Stimulated activated CD8-positive, alpha-beta memory T cell treated with anti-CD3 and anti-CD28 coated beads, Interleukin-15, amount 100 ng/mL, for 4 hours (primary cell): Measurements from ENCODE around the gene ANKRD36C.
"Not testable (repeated sequence)": the region's sequence is repeated elsewhere in the genome, so short reads cannot be mapped to it uniquely, and the experiment has no call there.

Experiments
- DNase-seq, 2 donors: peaks; one replicate each; pipeline ENCODE4 v3.0.0-alpha.2; 2020; ENCODE audit warnings: low read depth in 2 of 2

ANKRD36C gene

DNA sequence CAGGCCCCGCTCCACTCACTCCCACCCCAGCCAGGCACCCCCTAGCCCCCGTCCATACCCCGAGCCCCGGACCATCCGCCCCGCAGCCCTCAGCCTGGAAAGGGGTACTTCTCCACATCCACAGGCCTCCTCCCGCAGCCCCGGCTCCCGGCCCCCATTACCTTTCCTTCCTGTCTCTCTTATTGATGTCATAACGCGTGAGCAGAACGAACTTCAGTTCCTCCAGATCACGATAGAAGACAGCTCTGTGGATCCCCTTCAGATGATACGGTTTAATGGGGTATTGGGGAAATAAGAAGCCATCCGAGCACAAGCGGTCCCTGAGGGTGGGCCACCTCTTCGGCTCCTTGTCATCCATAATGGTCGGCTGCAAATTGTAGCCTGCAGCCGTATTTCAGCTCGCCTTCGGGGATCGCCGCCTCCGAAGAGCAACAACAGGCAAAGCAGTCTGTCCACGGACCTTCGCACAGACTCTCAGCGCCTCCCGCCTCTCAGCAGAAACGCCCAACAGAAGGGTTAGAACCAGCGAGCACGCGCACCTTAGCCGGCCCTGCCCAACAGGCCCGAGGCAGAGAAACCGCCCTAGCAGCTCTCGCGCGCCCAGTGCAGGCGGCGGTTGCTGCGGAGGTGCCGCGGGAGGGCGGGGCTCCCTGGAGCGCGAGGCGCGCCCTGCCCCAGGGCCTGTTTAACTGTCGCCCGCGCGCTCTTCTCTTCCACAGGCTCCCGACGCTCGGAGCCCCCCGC lies at the start of gene ANKRD36C:
ANKRD36C (minus strand) TSS at position 474 of the 744 bp plus-strand sequence; CDS start at position 358, 116 bp downstream.
- DNase-seq = peak in 1 of 2 donors; percentile 3

DNA sequence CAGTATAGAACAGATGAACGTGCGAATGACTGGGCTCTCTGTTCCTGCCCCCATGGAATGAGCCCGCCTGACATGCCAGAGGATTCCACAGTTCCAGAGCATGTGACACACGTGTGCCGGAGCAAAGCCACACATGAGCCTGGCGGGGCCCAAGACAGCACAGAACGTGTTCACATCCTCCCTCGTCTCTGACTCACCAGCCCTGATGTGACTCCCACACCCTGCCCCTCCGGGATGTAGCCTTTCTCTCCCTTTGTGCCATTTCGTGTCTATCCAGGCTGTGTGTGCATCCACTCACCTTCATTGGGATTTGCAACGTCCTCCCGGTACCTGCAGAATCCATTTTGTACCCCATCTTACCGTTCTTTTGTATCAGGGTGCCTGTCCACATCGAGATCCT lies 43.9 kb upstream of the ANKRD36C start:
- DNase-seq = not testable (repeated sequence)

DNA sequence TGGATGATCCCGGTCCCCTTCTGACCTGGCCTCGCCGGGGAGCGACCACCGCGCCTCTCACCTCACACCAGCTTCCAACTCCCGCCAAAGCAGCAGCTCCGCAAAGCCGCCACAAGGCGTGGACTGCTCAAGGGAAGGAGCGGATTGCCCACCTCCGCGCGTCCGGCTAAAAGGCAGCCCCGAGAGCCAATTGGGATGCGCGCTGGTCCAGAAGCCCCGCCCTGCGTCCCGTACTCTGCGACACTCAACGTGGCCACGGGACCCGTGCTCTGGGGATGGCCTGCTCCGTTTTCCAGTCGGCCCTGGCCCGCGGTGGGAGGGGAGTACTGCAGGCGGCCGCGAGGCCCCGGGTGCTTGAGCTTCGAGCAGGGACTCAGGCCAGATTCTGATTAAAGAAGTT lies 43.2 kb upstream of the ANKRD36C start, which contains the start of gene GPAT2:
GPAT2 (minus strand) TSS at position 125 of the 400 bp plus-strand sequence. CDS start 2,557 bp downstream, outside the sequence.
- DNase-seq = not testable (repeated sequence)

DNA sequence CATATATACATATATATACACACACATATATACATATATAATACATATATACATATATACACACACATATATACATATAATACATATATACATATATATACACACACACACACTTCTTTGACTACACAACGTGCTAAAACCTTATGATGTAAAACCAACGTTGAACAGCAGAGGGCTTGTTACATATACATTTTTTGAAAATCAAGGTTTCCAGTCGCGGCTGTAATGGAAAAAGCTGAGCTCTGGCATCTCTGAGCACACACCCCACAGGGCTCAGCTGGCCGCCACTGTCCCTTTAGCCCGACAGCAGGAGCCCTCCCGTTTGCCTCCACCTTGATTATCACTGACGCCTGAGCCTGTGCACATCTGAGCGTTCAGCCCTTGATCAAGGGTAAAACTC lies 42.4 kb upstream of the ANKRD36C start:
- not testable (repeated sequence) for DNase-seq

DNA sequence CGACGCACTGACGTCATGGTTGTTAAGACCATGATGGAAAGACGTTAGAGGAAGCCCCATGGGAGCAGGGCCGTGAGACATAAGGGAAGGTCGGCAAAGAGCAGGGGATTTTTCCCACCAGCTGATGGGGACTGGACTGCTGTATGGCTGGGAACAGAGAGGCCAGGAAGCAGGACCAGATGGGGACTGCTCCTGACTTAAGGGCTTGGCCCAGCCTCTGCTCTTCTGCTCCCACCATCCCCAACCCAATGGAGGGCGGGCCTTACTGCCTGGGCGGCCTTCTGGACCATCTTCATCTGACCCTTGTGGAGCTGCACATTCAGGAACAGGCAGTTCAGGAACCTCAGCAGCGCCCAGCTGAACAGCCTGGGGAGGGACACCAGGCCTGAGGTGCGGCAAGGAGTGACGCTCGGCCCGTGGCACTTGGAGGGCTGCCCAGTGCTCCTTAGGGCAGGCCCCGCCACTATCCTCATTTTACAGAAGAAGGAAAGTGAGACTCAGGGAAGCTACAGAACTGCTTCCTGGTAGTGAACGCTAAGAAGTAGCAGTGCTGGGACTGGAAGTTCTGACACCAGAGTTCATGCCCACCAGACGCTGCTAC lies 36.2 kb upstream of the ANKRD36C start:
- not testable (repeated sequence) for DNase-seq

DNA sequence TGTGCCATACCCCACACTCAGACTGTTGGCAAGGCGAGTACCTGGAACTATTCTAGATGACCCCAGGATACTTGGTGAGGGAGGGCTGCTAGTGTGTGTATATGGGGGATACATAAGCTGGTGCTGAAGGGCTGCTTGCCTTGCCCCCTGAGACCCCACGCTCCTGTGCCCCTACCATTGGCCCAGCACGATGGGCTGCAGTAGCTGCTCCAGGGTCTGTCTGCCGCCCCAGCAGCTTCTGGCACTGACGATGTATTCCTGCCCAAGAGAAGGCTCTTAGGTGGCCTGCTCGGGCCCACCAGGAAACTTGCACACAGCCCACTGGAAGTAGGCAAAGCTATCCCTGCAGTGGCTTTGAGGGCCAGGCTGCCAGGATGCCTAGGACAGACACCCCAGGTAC lies 34.1 kb upstream of the ANKRD36C start:
- DNase-seq = not testable (repeated sequence)

DNA sequence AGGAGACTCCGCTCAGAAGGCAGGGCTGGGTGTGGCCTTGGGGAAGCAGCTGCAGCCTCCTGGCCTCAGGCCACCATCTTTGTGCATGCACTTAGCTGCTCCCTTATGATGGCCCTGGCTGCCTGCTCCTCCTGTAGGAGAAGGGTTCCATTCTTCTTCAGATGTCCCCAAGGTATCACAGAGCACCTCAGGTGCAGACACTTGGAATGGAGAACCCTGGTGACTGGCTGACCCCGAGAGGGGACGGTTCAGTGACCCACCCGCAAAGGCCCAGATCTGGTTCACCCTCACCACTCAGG lies 33.5 kb upstream of the ANKRD36C start:
- no peak for DNase-seq

DNA sequence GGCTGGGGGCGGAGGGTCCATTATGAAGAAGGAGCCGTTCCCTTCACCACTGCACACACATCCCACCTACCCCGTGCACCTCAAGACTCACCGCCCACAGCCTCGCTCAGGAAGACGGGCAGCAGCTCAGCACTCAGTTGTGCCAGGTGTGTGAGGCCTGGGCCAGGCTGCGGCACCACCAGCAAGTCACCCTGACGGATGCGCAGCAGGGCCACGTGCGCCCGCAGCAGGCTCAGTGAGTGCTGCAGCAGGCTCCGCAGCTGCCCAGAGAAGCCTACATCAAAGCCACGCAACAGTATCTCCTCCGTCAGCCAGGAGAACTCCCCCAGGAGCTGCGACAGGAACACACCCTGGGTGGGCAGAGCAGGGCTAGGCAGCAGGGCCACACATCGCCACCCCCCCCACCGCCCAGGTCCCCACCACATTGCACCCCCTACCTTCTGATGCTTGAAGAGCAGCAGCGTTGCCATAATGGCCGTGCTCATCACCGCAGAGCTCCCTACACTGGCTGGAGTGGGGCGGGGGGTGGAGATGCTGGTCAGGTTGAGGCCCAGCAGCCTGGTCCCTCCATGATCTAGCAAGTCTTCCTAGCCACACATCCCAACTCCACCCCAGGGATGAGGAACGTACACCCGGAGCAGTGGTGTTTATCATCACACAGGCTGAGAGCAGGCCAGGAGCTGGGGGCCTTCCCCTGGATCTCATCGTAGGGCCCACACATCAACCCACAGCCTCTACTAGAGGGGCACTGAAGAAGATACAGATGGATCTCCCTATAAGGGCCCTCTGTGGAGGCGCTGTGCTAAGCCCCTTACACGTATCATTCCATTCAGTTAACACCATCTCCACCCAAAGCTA lies 32.9 kb upstream of the ANKRD36C start:
- no peak for DNase-seq

DNA sequence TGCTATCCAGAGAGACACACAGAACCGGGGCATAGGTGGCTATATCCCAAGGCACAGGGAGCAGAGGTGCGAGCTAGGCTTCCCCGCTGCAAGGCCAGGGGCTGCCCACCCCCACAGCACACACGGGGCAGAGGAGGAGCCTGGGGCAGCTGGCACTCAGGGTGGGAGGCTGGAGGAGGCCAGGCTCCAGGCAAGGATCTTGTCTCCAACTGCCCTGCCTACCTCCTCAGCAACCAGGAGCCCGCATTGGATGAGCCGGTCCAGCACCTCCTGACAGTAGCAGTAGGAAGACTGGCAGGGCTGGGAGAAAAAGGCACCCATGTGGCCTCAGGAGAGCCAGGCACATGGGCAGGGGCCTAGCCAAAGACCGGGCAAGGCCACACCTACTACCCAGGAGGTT lies 32.1 kb upstream of the ANKRD36C start:
- DNase-seq = not testable (repeated sequence)

DNA sequence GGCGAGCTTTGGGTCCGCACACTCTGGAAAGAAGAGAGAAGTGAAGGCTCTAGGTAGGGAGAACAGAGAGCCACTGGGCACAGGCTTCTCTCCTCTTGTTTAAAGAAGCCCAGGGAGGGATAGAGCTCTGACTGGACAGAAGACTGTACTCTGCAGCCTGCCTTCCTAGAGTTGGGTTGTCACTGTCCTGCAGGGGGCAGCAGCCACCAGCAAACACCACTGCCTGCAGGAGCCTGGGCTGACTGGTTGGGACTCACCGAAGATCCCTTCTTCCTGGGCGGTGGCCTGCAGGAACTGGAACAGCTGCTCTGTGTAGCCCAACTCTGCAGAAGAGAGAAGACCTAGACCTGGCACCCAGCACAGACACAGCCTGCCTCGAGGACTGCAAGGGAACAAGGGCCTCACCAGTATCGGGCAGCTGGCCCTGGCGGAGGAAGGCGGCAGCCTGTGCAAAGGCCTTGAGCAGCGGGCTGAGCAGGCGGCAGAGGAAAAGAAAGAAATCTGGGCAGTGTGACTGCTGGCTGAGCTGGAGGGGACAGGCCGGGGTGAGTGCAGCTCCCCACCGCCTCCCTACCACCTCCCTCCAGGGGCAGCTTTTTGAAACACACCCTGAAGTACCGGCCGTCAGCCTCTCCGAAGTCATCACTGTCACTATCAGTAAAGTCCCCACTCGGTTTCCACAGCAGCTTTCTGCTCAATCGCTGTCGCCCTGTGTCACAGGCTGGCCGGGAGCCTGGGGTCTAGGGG lies 31.2 kb upstream of the ANKRD36C start:
- DNase-seq = peak; percentile 18 to 46

DNA sequence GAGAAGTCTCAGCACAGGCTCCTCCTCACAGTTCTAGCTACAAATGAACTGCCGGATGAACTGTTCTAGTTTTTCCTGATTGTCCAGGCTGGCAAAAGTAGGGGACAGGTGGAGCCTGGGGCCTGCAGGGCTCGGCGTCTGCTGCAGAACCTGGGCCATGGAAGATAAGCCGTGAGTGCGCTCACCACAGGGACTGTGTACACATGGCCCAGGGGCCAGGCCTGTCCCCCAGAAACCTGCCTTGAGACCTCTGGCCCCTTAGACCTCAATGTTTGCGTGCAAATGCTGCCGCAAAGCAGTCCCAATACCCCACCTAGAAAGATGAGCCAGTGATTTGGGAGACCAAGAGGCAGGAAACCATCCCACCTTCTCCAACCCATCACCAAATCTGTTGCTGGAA lies 30.5 kb upstream of the ANKRD36C start:
- DNase-seq = not testable (repeated sequence)

DNA sequence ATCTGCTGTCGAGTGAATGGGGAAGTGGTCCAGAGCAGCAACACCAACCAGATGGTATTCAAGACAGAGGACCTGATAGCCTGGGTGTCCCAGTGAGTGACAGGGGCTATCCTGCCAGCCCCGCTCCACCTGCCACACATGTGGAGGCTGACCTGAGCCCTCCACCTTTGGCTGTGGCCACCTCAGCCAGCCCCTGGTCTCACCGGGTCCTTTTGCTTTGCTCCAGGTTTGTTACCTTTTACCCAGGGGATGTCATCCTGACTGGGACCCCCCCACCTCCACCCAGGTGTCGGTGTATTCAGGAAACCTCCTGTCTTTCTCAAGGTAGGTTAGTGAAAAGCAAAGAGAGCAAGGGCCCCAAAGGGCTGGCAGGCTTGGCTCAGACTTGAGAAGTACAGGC lies 29.5 kb upstream of the ANKRD36C start:
- DNase-seq = not testable (repeated sequence)

DNA sequence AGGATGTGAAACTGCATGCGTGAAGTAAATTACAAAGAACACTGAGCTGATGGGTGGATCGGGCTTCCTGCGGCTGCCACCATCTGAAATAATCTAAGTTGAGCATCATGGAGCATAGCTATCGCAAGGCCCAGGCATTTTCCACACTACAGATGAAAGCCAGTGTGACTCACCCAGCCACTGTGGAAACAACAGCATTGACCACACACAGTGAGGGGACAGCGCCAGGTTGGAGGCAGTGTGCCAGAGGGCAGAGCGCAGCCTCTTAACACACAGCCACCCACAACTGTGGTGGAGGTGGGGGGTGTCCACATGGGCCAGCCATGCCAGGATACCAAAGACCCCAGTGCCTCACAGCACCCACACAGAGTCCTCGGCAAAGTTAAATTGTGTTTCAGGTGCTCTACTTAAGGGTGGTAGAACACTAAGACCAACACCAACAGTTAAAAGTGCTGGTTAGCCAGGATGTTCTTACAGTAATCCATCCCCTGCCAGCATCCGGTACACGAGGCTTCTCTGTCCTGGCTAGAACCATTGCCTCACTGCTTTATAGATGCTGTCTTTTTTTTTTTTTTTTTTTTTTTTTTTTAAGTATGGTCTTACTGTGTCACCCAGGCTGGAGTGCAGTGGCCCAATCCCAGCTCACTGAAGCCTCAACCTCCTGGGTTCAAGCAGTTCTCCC lies 28.4 kb upstream of the ANKRD36C start:
- DNase-seq = not testable (repeated sequence)

DNA sequence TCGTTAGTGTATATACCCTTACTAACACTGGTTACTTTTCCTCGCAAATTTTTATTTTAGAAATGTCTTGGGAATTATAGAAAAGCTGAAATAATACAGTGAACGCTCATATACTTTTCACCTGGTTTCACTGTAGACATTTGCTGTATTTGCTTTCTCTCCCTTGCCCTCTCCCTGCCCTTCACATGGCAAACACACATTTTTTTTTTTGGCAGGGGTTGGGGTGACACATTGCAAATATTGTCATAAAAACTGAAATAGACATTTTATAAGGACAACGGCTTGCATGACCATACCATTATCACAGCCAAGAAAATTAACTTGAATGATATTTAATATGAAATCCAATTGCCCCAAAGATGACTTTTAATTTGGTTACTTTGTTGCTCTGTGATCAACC lies 24.7 kb upstream of the ANKRD36C start:
- not testable (repeated sequence) for DNase-seq

DNA sequence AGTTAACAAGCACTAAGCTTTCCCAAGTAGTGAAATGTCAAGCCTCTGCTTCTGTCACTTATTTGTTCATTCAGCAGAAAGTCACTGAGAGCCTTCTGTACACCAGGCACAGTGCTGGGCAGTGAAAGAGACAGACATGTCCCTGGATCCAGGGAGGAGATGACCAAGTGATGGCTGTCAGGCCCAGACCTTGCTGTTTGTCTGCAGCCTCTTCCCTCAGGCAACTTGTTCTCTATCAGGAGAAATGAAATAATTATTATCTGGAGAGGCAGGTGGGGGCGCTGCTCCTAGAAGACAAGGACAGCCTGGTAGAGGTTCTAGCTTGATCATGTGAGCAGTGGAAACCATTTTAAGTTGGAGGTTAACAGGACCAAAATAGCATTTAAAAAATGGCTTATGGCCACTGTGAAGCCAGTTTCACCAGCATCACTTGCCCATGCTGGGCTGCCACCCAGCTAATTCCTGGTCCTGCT lies 21.2 kb upstream of the ANKRD36C start:
- not testable (repeated sequence) for DNase-seq

DNA sequence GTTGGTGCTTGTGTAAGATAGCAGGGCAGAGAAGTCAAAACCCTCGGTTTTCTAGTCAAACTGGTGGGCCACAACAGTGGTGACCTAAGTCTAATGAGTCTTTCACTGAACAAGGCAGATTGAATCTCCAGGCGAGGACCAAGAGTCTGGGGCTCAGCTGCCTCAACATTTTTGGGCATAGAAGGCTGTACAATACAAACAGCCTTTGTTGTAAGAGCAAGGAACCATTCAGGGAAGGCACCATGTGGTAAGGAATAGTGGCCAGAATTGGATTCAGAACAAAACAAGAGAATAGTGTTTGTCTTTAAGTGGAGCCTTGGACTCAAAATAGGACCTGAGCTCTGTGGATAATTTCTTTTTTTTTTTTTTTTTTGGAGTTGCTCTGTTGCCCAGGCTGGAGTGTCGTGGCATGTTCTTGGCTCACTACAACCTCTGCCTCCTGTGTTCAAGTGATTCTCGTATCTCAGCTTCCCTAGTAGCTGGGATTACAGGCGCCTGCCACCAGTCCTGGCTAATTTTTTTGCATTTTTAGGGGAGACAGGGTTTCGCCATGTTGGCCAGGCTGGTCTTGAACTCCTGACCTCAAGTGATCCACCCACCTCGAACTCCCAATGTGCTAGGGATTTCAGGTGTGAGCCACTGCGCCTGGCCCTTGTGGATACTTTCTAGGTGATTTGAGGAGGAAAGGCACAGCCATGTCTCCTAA lies 20.6 kb upstream of the ANKRD36C start:
- not testable (repeated sequence) for DNase-seq

DNA sequence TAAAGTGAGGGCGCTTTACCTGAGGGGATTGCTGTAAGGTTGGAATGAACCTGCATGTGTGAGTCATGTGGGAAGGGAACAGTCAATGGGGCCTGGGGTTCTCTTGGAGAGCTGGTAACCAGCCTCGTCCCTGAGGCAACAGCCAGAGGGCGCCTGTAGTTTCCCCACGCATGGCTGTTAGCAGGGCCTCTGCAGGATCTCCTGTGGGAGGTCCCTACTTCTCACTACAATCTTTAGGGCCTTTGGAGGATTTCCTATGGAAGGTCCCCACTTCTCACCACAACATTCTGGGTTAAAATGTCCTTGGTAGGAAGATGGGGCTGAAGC lies 19.5 kb upstream of the ANKRD36C start:
- not testable (repeated sequence) for DNase-seq

DNA sequence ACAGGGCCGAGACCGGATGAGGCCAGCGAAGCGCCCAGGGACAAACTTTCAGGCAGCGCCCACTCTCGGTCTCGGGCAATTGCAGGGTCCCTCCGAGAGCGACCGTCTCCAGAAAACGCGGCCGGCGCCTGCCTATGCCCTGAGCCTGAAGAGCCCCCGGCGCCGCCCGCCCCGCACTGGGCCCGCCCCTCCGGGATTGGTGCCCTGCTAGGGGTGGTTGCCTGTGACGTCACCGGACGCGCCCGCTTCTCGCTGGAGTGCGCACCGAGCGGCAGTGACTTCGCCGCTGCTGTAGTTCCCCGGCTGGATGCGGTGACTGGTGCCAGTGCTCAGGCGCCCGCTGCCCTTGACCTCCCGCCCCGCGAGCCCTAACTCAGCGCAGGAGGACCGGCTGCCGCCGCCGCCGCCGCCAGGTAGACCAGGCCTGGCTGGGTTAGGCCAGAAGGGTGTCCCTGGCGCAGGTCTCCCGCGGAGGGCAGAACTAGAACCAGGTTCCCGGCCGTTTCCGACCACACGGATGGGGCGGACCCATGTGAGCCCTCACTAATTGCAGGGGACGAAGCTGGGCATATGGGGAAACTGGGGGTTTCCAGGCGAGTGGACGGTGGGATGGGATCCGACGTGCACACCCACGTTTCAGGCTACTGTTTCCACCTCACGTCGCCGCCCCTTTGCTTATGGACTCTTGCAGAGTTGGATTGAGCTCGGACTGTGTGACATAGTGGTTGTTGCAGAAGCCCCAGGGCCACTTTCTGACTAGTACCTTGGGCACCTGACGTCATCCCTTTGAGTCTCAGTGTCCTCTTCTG lies 18.9 kb upstream of the ANKRD36C start:
- DNase-seq = peak; percentile 91 to 93

DNA sequence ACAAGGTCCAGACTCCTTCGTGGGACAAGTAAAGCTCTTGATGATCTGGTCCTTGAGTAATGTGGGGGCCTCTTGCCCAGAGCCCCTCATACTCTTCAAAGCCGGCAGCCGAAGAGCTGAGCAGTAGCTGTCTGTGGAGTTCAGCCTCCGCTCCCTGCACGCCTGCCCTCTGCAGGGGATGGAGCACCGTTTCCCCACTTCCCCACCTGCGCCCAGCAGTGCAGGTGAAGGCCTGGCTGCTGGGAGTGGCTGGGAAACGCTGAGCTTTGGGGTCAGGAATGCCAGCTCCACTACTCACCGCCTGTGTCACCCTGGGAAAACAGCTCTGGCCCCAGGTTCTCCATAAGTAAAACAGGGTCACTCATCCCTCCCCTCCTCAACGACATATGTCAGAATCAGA lies 18.2 kb upstream of the ANKRD36C start:
- DNase-seq = not testable (repeated sequence)

DNA sequence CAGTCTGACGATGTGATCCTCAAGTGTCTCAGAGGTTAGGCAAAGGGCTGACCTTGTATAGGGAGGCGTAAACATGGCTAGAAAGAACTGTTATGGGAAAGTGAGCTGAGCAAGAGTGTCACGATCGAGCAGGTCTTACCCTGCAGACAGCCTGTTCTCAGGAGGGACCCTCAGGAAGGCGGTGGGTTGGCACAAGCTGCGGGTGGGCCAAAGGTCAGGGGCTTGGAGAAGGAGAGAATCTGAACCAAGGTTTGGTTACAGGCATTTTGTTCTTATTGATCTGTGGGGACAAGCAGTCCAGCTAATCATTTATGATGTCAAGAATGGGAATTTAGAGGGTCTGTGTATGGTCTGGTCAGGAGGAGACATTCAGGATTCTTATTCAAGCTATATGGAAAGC lies 16.4 kb upstream of the ANKRD36C start:
- not testable (repeated sequence) for DNase-seq
